GM15510 (cell line): ENCODE results near the gene ZRANB3.

Experiments used
- POLR2A ChIP-seq: IDR thresholded peaks from 3 replicates; pipeline ENCODE4 v1.6.1; 2011; ENCODE audit warnings: borderline replicate concordance; ENCODE audit not compliant: insufficient read length; ENCODE audit errors: extremely low read depth

ZRANB3 gene

DNA sequence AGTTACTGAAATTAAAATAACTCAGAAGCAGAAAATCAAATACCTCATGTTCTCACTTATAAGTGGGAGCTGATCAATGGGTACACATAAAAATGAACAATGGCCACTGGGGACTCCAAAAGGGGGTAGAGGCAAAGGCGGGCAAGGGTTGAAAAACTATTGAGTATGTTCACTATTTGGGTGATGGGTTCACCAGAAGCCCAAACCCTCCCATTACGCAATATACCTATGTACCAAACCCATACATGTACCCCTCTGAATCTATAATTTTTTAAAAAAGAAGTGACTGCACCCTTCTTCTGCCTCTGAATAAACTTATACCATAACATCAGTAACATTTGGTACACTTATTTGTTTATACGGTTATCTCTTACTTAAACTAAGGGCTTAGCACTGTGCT is 119.4 kb downstream of the ZRANB3 start:
- TF ChIP-seq POLR2A, result no peak

DNA sequence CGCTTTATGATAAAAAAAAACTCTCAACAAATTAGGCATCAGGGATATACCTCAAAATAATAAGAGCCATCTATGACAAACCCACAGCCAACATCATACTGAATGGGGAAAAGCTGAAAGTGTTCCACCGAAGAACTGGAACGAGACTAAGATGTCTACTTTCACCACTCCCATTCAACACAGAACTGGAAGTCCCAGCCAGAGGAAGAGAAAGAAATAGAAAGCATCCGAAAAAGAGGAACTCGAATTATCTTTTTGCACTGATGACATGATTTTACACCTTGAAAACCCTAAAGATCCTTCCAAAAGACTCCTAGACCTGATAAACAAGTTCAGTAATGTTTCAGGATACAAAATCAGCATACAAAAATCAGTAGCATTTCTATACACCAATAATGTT is 121.6 kb downstream of the ZRANB3 start:
- TF ChIP-seq POLR2A, result no peak

DNA sequence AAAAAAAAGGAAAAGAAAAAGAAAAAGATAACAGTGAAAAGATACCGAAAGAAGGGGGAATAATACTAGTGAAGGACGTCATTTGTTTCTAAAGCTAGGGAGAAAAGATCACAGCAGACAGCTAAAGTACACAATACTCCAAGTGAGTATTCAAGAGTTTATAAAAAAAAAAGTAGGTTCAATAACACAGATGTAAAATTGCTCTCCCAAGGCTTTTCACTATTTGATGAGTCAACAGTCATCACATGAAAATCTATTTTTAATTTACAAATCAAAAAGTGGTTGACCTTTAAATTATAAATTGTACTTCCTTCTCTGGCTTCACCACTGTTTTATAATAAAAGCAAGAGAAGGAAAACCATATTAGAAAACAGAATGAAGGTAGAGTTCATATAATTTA is 144.0 kb downstream of the ZRANB3 start:
- no peak for TF ChIP-seq POLR2A

- no peak for TF ChIP-seq POLR2A
Measured at GRCh38 chr2:135378591-135378990, 152.4 kb downstream of the ZRANB3 start.

DNA sequence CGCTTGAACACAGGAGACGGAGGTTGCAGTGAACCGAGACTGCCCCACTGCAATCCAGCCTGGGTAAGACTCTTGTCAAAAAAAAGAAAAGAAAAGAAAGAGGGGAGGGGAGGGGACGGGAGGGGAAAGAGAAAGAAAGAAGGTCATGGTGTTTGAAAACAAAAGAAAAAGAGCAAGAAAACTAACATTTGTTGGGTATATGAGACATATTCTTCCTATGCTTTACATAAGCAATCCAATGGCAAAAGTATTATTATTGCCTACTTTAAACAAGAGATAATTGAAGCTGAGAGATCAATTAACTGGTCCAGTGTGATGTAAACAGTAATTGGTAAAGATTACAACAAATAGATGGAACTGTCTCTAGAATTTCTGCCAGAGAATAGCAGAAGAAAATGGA is 157.3 kb downstream of the ZRANB3 start:
- no peak for TF ChIP-seq POLR2A

DNA sequence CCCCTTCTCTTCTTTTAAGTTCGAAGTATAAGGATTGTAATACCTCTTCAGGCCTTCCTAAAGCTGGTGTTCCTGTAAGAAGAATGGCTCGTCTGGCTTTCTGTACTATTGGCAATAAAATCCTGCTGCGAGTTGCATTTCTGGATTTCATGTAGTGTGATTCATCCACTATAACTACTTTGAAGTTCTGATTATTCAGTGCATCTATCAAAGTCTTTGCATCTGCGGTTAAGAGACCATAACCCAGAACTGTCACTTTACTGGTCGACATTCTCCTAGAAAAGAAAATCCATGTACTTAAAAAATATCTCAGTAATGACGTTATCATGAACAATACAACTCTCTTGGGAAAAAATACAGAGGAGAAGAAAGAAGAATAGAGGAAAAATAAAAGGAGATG is 181.1 kb downstream of the ZRANB3 start:
- TF ChIP-seq POLR2A, result no peak

GRCh38 chr2:135337071-135337470 is 193.9 kb downstream of the ZRANB3 start:
- TF ChIP-seq POLR2A, result no peak

GRCh38 chr2:135335256-135335655 is 195.8 kb downstream of the ZRANB3 start:
- TF ChIP-seq POLR2A, result no peak

DNA sequence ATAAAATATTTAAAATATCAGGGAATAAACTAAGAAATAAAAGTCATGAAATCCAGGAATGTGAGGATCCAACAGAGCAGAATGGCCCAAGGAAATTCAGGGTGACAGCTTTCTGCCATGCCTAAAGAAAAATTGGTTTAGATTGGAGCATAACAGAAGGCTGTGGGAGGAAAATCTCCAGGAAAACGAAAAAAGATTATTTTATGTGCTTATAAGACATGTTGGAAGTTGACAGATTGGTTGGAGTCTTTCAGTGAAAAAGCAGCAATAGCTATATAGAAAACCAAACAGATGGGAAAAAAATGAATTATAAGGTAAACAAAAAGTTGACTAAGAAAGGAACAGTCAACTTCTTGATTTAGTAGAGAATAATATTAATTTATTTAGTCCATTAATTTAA is 203.9 kb downstream of the ZRANB3 start:
- no peak for TF ChIP-seq POLR2A

GRCh38 chr2:135320465-135321355 is 210.3 kb downstream of the ZRANB3 start:
- no peak for TF ChIP-seq POLR2A

- TF ChIP-seq POLR2A, result no peak
Measured at GRCh38 chr2:135318808-135319207, 212.2 kb downstream of the ZRANB3 start.

DNA sequence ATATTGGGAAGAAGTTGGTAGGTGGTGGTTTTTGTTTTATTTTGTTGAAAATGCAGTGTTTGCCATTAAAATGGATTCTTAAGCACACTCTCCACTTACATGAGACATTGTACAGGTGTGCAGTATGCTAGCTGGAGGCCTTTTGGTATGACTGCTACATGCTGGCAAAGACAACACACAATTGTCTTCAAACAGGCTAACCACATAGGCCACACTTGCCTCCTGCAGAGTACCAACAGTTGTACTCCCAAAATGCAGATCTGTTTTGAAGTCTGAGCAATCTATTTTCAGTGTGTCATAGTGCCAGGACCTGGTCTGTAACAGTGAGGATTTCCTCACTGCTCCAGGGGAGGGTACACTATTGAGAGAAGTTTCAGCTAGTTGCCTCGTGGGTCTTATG is 213.6 kb downstream of the ZRANB3 start:
- no peak for TF ChIP-seq POLR2A

DNA sequence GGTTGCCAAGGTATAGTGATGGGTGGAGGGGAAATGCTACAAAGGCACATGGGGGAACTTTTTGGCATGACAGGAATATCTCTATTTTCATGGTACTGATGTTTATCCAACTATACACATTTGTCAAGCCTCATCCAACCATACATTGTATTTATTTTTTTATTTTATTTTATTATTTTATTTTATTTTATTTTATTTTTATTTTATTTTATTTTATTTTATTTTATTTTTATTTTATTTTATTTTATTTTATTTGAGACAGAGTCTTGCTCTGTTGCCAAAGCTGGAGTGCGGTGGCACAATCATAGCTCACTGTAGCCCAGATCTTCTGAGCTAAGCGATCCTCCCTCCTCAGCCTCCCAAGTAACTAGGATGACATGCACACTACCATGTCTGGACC is 219.1 kb downstream of the ZRANB3 start:
- TF ChIP-seq POLR2A, result no peak

- TF ChIP-seq POLR2A, result no peak
Measured at GRCh38 chr2:135311268-135311667, 219.8 kb downstream of the ZRANB3 start.

- TF ChIP-seq POLR2A, result no peak
Measured at GRCh38 chr2:135304694-135305093, 226.3 kb downstream of the ZRANB3 start.

GRCh38 chr2:135299658-135300244 is 231.3 kb downstream of the ZRANB3 start:
- no peak for TF ChIP-seq POLR2A
